Daoy (cell line): ENCODE results near the gene KRT78. TPM values are rescaled to one million over a fixed set of nuclear protein-coding genes. Genes with fewer than 3 reads are reported as not detected.

Experiments used
- DNase-seq: peaks from one replicate; pipeline ENCODE4 v3.0.0-alpha.2; 2015; ENCODE audit warnings: low read depth
- total RNA-seq: library from RNA; depleted of rRNA; stranded (reverse); fragments of >200 nt; shearing (Covaris generic); gene quantifications from 2 replicates; pipeline ENCODE4 v1.2.3, GENCODE V29; 2014

The KRT78 gene
- total RNA-seq, 1 experiment from 2014 or later = not detected

DNA sequence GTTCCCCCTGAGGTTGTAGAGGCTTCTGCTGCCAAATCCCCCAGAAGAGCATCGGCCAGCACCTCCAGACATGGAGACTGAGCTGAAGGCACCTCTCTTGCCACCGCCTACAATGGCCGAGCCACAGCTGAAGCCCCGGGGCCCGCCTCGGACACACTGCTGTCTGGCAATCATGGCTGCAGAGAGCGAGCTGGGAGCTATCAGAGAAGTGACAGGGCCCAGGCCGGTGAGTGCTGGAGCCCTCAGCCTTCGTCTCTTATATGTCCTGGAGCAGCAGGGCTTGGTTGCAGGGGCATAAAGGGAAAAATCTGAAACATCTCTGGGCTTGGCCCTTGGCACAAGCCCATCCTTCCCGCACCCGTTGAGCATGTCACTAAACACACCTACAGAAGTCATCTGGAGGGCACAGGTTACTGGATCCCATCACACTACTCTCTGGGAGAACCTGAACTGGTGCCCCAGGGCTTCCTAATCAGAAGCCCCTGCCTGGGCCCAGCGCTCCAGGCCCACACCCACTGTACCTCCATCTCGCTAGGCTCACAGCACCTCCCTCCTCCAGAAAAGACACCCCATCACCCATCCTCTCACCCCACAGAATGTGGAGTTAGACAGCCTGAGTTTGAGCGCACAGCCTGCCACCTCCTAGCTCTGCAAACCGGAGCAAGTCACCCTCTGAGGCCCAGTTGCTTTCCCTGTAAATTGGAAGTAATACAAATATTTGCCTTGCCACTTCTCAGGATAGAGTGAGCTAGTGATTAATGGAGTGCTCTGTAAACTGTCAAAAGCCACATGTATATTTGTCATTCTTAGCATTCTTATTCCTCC lies 34.7 kb downstream of the KRT78 start, which contains the start of gene KRT4:
Gene KRT4, minus strand, starts transcription at position 232 of the 825 bp plus-strand sequence. Its CDS starts 58 bp downstream, at position 174.
- DNase-seq = no peak

DNA sequence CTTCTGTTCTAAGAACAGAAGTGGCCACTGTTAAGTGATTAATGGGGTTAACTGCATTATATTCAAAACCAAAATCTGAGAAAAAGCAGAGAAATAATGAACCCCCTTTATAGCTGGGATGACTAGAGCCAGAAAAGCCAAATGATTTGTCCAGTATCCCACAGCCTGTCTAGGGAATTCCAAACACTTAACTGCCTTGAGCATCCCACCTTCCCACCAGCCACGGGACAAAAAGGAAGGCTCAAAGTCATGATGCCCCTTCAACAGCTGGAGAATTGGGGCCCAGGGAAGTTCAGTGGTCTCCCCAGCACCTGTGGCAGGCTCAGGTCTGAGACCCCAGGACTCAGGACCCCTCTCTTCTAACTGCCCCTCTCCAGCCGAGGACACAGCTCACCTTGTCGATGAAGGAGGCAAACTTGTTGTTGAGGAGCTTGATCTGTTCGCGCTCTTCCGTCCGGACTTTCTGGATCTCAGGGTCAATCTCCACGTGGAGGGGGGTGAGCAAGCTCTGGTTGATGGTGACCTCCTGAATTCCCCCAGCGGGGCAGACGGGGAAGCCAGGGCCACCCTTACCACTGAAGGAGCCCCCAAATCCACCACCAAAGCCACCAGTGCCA lies 35.5 kb downstream of the KRT78 start:
- no peak for DNase-seq

DNA sequence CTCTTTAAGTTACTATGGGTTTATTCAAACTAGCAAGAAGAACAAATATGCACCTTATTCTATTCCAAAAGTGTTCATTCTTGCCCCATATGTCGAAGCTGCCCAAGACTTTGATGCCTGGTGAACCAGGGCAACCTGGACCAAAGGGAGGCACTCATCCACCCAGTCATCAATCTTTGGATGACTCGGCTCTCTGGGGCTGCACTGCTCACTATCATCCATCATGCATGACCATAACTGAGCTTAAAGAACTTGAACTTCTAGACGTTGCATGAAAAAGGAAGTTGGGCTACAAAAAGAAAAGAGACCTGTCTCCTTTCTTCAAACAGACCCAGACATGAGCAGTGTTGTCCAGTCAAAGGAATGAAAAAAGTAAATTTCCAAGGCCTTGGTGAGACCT lies 36.0 kb downstream of the KRT78 start:
- no peak for DNase-seq

DNA sequence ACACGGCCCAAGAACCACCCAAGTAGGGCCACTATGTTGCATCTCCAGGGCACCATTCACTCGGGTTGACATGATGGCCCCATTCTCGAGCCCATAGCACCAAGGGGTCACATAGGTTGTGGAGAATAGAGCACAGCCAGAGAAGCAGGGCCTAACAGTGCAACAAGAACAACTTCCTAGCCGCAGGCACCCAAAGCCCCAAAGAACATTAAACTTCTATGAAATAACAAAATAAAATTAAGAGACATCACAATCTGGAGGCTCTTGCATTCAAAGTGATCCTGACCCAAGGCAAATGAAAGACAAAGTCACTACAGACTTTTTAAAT lies 36.8 kb downstream of the KRT78 start:
- DNase-seq = no peak

DNA sequence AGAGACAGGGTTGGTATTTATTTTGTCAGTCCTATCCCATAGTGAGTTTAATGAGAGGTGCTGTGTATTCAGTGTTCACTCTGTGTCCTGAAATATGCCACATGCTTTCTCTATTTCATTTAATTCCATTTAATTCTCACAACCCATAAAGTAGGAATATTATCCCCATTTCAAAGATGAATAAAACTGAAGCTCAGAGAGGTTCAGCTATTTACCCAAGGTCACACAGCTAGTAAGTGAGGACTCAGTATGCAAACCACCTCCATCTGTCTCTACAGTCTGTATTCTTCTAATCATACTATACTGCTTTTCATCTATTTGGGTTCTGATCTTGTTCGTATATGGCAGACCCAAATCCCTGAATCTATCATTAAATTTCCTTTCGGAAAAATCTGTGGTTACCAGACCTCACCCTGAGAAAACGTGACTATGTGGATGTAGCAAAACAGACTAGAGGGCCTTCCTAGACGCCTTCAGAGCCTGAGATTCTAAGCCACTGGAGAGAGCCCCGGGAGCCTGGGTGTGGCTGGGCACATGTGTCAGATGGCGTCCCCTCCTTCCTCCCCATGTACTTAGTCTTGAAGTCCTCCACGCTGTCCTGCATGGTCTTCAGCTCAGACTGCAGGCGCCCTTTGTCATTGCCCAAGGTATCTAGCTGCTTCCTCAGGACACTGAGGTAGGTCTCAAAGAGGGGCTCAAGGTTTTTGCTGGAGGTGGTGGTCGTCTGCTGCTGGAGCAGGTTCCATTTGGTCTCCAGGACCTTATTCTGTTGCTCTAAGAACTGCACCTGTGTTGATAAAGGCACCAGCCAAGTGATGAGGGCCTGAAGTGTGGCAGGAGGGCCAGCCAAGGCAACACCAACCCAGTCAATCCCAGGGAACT lies 37.4 kb downstream of the KRT78 start:
- DNase-seq = no peak

DNA sequence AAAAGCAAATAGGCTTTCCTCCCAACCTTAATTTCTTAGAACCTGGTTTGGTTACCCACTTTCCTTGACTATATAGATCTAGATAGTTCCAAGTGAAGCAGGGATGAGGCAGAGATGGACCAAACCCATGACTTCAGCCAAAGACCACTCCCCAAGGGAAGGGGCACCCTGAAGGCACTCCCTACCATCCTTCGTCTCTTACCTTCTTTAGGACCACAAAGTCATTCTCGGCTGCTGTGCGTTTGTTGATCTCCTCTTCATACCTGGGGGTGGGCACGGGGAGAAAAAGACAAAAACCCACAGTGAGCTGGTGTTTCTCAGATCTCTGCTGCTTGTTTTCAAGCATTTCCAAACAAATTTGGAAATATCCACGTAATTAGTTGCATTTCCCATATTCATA lies 38.2 kb downstream of the KRT78 start:
- no peak for DNase-seq

DNA sequence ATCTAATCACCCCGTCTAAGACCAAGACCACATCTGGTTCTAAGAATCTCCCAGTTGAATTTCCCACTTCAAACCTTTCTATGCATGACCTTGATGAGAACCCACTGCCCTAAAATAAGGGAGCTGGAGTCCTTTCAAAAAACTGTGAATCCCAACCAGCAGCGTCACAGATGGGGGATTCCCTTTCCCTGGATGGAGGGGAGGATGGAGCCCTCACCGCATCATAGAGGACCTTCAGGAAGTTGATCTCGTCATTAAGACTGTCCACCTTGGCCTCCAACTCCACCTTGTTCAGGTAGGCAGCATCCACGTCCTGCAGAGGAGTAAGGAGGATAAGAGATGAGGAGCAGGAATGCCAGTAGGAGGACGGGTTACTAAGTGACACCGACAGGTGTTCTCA lies 39.6 kb downstream of the KRT78 start:
- no peak for DNase-seq

DNA sequence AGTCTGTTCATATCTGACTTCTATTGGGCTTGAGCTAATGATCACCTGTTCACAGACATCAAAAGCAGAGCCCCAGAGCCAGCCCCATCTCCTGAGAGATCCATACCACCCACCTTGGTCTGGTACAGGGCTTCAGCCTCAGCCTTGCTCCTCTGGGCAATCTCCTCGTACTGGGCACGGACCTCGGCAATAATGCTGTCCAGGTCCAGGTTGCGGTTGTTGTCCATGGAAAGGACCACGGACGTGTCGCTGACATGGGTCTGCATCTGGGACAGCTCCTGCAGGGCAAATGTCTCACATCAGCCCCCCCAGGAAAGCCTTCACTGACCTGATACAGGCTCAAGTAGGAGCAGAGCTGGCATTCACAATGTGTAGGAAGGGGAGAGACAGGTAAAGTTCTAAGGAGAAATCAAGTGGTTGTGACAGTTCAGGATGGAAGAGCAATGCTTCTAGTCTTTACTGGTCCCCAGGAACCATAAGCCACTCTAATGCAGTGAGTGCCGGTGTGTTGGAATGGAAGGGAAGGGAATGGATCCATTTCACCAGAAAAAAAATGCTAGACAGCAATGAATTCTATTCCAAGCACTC lies 40.1 kb downstream of the KRT78 start:
- no peak for DNase-seq

DNA sequence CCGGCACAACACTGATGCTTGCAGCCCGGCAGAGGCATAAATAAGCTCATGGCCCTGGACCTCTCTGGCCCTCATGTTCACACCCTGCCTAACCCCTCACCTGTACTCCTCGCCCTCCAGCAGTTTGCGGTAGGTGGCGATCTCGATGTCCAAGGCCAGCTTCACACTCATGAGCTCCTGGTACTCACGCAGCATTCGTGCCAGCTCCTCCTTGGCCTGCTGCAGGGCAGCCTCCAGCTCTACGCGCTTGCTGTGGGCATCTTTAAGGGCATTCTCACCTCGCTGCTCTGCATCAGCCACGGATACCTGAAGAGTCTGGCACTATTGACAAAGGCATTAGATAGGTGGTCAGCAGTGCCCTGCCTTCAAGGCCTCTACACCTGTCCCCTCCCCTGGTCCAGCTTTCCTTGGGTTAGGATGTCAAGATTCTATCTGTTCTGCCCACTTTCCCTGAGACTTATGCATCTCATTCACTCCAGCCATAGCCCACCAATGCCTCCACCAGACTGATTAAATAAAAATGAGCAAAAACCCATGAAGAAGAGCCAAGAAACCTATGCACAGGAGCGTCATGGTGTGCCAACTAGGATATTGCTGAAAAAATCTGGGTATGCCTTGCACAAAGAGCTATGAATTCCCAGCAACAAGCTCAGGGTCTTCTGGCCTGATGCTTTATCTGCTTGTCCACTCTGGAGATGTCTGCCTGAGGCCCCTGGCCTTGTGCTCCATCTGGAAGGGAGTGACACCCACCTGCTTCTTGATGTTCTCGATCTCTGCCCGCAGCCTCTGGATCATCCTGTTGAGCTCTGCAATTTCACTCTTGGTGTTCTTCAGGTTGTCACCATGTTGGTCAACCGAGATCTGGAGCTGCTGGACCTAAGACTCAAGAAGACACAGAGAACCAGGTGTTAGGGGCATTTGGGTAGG lies 41.0 kb downstream of the KRT78 start:
- no peak for DNase-seq

DNA sequence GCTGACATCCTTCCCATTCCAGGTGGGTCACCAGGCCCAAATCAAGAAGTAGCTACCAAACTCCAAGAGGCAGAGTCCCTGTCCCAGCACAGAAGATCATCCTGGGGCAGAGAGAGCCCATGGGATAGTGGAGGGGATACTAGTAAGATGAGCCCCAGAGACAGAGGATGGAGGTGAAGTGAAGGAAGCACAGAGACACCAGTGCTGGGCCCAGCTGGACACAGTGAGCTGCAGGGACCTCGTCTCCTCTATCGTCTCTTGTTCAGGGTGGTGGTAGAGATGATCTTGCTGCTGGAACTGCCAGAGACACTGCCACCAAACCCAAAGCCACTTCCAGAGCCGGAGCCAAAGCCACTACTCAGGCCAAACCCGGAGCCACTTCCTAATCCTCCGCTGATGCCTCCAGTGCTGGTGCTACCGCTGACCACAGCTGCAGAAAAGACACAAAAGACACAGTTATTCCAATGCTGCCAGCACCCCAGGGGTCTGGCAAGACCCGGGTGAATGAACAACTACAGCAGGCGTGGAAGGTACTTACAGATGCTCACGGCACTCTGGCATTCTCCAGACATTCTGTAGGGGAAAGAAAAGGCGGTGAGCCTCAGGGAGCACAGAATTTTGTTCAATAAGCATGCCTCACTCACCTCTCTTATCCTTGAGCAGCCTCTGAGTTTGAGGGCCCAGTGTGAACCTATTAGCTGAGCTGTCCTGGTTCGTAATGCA lies 41.8 kb downstream of the KRT78 start:
- no peak for DNase-seq

DNA sequence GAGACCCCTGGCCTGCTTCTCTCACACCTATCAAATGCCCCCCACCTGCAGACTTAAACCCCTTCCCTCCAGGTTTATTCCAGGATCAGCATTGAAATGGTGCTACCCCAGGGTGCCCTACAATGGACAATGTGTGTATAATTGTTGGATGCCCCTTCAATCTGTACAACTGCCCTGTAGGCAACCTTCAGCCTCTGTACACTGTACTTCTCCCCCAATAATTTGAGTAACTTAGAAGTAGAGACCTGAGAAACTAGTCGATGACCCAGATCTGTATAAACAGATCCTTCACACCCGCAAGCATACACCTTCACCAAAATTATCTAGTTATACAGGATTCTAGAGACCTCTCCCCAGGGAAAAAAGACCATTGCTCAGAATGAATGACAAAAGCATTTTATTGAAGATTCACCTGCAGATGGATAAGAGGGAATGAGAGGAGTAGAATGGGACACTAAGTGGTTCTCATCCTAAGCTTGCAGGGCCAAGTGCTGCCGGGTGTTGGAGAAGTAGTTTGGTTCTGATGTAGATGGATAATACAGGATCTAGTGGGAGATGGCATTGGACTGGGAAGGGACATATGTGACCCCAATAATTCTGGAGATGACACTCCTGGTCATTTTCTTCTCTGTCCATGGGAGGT lies 42.5 kb downstream of the KRT78 start:
- no peak for DNase-seq

DNA sequence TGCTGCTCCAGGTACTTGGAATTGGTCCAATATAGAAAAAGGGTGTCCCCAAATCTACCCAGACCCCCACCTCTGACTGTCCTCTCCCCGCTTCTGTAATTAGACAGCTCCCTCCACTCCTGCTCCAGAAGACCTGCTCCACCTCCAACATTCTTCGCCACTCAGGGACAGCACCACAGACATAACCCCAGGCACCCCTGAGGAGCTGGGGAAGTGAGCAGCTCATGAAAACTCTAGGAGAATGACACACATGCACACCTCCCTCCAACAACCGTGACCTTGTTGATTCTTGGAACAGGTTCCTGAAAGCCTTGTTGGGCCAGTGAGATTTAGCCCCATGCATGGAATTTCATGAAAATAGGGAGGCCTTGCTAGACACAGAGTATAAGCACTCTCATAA lies 43.1 kb downstream of the KRT78 start:
- no peak for DNase-seq

DNA sequence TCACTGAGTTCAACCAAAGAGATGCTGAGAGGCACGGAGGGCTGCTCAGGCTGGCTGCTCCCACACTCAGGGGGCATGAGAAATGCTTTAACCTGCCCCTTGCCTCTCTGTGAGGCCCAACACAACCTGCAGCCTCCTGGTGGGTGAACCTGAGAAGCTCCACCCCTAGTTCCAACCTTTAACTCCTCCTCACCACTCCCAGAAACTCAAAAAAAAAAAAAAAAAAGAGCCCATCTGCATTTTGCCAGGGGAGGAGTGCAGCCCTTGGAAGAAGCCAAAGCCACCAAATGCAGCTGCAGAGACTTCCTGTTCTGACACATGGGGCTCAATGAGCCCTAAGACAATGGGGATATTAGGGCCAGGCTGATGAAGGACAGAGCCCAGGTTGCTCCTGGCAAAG lies 43.8 kb downstream of the KRT78 start:
- DNase-seq = no peak

DNA sequence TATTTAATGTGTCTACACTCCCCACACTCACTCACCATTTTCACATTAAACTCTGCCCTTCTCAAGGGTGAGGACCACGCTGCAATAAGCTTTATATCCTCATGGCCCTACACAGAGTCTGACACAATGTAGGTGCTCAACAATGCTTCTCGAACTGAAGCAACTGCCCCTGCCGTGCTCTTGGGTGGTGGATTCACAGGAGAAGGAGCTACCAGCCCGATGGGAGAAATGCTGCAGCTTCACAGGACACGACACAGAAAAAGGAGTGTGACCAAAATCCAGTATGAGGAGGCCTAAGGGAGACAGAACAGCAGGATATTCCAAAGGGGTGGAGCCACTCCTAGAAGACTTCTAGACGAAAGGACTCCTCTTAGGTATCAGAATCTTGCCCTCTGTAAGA lies 46.4 kb downstream of the KRT78 start:
- no peak for DNase-seq

DNA sequence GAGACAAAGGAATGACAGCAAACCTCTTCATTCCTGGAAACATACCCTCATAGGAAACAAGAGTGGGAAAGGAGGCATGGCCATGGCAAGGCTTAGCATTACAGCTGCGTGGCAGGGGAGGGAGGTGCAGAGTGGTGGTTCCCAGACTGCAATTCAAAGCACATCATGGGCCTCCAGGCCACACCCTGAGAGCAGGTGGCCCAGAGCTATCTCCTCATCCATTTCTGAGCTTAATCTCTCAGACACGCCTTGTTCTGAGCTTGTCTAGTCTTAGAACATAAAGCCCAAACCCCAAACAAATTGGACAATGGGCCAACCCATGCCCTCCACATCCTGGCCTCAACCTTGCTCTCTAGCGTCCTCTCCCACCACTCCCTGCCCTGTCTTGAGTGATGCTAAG lies 47.0 kb downstream of the KRT78 start:
- DNase-seq = no peak

DNA sequence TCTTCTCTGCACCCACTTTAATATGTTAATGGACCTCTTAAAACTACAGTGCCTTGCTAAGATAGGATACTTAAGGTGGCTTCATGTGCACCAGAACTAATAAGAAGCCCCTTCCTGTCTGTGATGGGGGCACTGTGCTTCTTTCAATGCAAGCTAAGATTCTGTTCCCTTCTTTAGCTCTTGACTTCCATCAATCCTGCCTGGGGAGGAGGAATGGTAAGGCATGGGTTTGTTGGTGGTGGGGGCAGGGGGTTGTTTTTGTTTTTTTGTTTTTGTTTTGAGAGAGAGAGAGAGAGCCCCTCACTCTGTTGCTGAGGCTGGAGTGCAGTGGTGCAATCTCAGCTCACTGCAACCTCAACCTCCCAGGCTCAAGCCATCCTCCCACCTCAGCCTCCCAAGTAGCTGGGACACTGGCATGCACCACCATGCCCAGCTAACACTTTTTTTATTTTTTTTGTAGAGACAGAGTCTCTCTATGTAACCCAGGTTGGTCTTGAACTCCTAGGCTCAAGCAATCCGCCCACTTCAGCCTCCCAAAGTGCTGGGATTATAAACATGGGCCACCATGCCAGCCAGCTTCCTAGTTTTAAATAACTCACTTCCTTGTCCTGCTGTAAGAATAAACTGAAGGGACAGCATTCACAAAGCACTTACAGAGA lies 48.4 kb downstream of the KRT78 start:
- no peak for DNase-seq

DNA sequence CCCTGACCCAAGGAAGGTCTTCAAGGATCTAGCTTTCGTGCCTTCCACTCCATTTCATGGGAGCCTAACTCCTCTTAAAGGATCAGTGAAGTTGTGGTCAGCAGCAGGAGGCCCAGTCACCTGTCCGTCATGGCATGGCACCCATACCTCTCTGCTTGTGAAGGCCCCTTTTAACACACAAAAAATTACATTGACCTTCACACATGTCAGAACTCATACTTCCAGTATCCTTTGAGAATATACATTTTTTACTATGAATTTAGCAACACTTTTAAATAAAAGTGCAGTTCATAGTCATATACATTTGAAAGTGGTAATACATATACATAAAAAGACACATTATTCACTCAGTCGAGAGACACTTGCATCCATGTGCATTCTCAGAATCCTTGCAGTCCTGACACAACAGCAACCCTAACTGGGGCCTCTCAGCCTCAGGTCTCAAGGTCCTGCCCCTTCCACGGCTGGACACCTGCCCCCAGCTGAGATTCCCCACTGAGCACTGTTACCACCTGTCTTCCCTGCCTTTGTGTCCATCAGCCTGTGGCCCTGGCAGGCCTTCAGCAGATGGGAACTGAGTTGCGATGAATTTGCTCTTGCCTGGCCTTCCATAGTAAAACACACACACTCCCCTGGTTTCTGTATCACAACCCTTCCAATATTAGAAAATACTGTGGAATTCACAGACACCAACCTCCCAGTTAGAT lies 49.1 kb downstream of the KRT78 start:
- no peak for DNase-seq

DNA sequence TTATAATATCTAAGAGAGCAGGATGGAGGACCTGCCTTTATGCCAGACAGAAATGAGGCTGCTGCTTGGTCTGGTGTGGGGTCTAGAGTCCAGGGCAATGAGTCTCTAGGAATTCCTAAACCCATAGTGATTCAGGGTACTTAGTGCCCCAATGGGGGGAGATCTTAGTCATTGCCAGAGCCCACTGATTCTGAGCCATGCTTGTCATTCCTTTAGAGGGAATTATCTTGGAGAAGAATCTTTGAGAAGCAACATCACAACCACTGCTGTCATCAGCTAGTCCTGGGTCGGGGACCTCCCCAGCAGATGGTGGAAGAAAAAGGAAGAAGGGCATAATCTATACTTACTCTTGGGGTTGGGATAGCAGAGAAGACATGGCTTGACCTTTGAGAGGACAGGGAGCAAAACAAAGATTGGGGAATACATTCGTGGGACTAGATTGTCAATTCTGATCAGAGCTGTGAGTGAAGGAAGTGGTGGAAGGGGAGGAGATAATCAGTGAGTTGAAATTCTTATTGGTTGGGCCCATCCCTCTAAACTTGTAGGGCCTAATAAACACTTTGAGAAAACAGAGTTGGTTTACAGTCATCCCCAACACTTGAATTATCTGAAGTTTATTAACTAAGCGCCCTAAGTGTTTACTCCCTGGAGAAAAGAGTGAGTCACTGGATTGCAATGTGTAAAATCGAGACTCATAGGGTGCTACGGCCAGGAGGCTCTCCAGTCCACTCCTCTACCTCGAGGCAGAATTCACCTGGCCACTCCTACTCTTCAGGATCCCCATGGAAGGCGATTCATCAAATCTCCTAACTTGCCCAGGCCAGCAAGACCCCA lies 49.9 kb downstream of the KRT78 start:
- peak; percentile 52 for DNase-seq
